CD14-positive monocyte (primary cell): ENCODE measurements around the gene ZSCAN29. TPM values are rescaled to one million over a fixed set of nuclear protein-coding genes. Genes with fewer than 3 reads are reported as not detected.

Experiments used
- DNase-seq, 3 donors: peaks; one replicate each; pipeline ENCODE4 v3.0.0-alpha.2; 2011 to 2022
- H2AFZ ChIP-seq: 2 replicates; pipeline ENCODE4 v1.6.0; 2012; ENCODE audit warnings: mild to moderate bottlenecking, low read depth, low read length, inconsistent platforms; ENCODE audit not compliant: insufficient read depth, poor library complexity, severe bottlenecking
- H3K27ac ChIP-seq, 2 donors: 1 replicate in 1 of 2; 2 replicates in 1 of 2; pipeline ENCODE4 v1.5.1; 2012 to 2013; ENCODE audit warnings: low read length in 2 of 2, control low read depth in 1 of 2, inconsistent platforms in 1 of 2, low read depth in 1 of 2, mild to moderate bottlenecking in 1 of 2
- H3K27me3 ChIP-seq, 2 donors: one replicate each; pipeline versions ENCODE4 v1.6.0 to v1.6.1; 2011 to 2013; ENCODE audit warnings: low read length in 2 of 2; ENCODE audit not compliant: control insufficient read depth in 2 of 2, insufficient read depth in 2 of 2
- H3K36me3 ChIP-seq, 2 donors: replicated peaks in 1 of 2; 1 replicate in 1 of 2; 2 replicates in 1 of 2; pipeline versions ENCODE4 v1.5.1 to v1.6.1; 2012 to 2013; ENCODE audit warnings: low read length in 2 of 2, control low read depth in 1 of 2, inconsistent platforms in 1 of 2, mild to moderate bottlenecking in 1 of 2; ENCODE audit not compliant: insufficient read depth in 2 of 2, control insufficient read depth in 1 of 2
- H3K4me1 ChIP-seq, 2 donors: 1 replicate in 1 of 2; 2 replicates in 1 of 2; pipeline versions ENCODE4 v1.5.1 to v1.6.1; 2012 to 2013; ENCODE audit warnings: low read length in 2 of 2, control low read depth in 1 of 2, inconsistent platforms in 1 of 2, mild to moderate bottlenecking in 1 of 2, moderate library complexity in 1 of 2; ENCODE audit not compliant: insufficient read depth in 2 of 2, control insufficient read depth in 1 of 2
- H3K4me2 ChIP-seq: replicated peaks from 2 replicates; pipeline ENCODE3; 2012; ENCODE audit warnings: low read length, moderate library complexity, mild to moderate bottlenecking; ENCODE audit not compliant: poor library complexity, severe bottlenecking; ENCODE audit errors: extremely low read depth
- H3K4me3 ChIP-seq, 3 experiments: fragments of 200-600 bp in 1 of 3; sonication (generic) in 1 of 3; replicated peaks in 1 of 3; 1 replicate in 2 of 3; 2 replicates in 1 of 3; pipeline ENCODE4 v1.5.1; 2011 to 2013; ENCODE audit warnings: low read length in 3 of 3, mild to moderate bottlenecking in 3 of 3, control low read depth in 2 of 3, low read depth in 2 of 3, inconsistent platforms in 1 of 3, moderate library complexity in 1 of 3
- H3K79me2 ChIP-seq: 2 replicates; pipeline ENCODE4 v1.6.0; 2012; ENCODE audit warnings: mild to moderate bottlenecking, control low read depth, inconsistent platforms, low read length, moderate library complexity; ENCODE audit not compliant: insufficient read depth
- H3K9ac ChIP-seq: 2 replicates; pipeline ENCODE4 v1.6.0; 2017; ENCODE audit warnings: low read length, mild to moderate bottlenecking; ENCODE audit not compliant: insufficient read depth, poor library complexity, severe bottlenecking
- H3K9me3 ChIP-seq, 2 donors: replicated peaks in 1 of 2; 1 replicate in 1 of 2; 2 replicates in 1 of 2; pipeline versions ENCODE4 v1.5.1 to v1.6.1; 2012 to 2013; ENCODE audit warnings: low read length in 2 of 2, control low read depth in 1 of 2; ENCODE audit not compliant: control insufficient read depth in 1 of 2, insufficient read depth in 1 of 2
- H4K20me1 ChIP-seq: 2 replicates; pipeline ENCODE4 v1.6.0; 2012; ENCODE audit warnings: mild to moderate bottlenecking, low read length, control low read depth, moderate library complexity; ENCODE audit not compliant: insufficient read depth
- H3K27ac Mint-ChIP-seq, 7 donors: one replicate each; pipeline ENCODE4 v1.8.0; 2020; ENCODE audit warnings: mild to moderate bottlenecking in 7 of 7, mixed read lengths in 7 of 7, moderate library complexity in 6 of 7, inconsistent platforms in 2 of 7
- H3K27me3 Mint-ChIP-seq, 3 donors: one replicate each; pipeline ENCODE4 v1.8.0; 2021 to 2022; ENCODE audit warnings: low read depth in 3 of 3, mild to moderate bottlenecking in 3 of 3, mixed read lengths in 3 of 3, moderate library complexity in 3 of 3, inconsistent platforms in 1 of 3
- H3K36me3 Mint-ChIP-seq, 2 donors: one replicate each; pipeline ENCODE4 v1.8.0; 2020; ENCODE audit warnings: mixed read lengths in 2 of 2, inconsistent platforms in 1 of 2, mild to moderate bottlenecking in 1 of 2
- H3K4me1 Mint-ChIP-seq: one replicate; pipeline ENCODE4 v1.8.0; 2020; ENCODE audit warnings: mild to moderate bottlenecking, mixed read lengths
- H3K4me3 Mint-ChIP-seq, 2 donors: one replicate each; pipeline ENCODE4 v1.8.0; 2020; ENCODE audit warnings: mild to moderate bottlenecking in 2 of 2, mixed read lengths in 2 of 2, moderate library complexity in 1 of 2
- H3K9me3 Mint-ChIP-seq, 7 donors: one replicate each; pipeline ENCODE4 v1.8.0; 2020 to 2022; ENCODE audit warnings: mixed read lengths in 7 of 7, mild to moderate bottlenecking in 6 of 7, moderate library complexity in 6 of 7, inconsistent platforms in 2 of 7
- CTCF ChIP-seq: fragments of 200-600 bp; IDR thresholded peaks from one replicate; pipeline ENCODE4 v1.8.0; 2022; ENCODE audit warnings: antibody characterized with exemption, mild to moderate bottlenecking
- WGBS: methylation state at CpG from one replicate; pipeline ENCODE4 v1.1.5; 2013; ENCODE audit warnings: missing lambda C conversion rate; ENCODE audit not compliant: insufficient coverage; 5-methylcytosine and 5-hydroxymethylcytosine counted together
- intact Hi-C, 2 donors: fragments of 100-400 bp; cut with micrococcal nuclease; formaldehyde crosslinking; loops; one replicate each; pipeline versions ENCODE4 v1.15.0 to v1.15.1; 2023
- polyA minus RNA-seq: library from RNA; depleted of rRNA, polyadenylated mRNA; stranded (reverse); fragments of >200 nt; gene quantifications from 2 replicates; pipeline ENCODE4 v1.2.3, GENCODE V29; 2012
- polyA plus RNA-seq, 3 donors: library from polyadenylated mRNA; depleted of rRNA in 1 of 3; unstranded in 2 of 3; stranded (reverse) in 1 of 3; fragments of 300-500 nt in 2 of 3; fragments of >200 nt in 1 of 3; fragmentation: Illumina TruSeq in 2 of 3; gene quantifications; 1 replicate in 2 of 3; 2 replicates in 1 of 3; pipeline ENCODE4 v1.2.3, GENCODE V29; 2012 to 2021
- total RNA-seq, 12 experiments: library from RNA in 1 of 12; stranded (reverse) in 1 of 12; fragments of 120-200 nt in 1 of 12; gene quantifications; one replicate each; pipeline ENCODE4 v1.2.4 and lab custom pipeline; 2013 to 2026; ENCODE audit warnings: mixed read lengths in 6 of 12, inconsistent platforms in 1 of 12

The ZSCAN29 gene
- 23.9 TPM for total RNA-seq (2013)
- polyA plus RNA-seq (1 to 10 TPM; 2.6 to 7.4 (median 4.3) TPM), polyA minus RNA-seq (11.6 and 17.9 TPM in 2 replicates), total RNA-seq (lab: John Stamatoyannopoulos, UW) (14.7 to 30.7 (median 25.9) reads per million in 11 experiments)

- Histone ChIP-seq H3K79me2 (peaks cover 32% of the 10 kb centered on the region), H3K27ac (peak within 1 kb of the TSS; percentile 24 to 82), H3K9me3 (no peaks in the 10 kb centered on the region), H3K9ac (peak within 1 kb of the TSS; percentile 85), H3K27me3 (no peaks in the 10 kb centered on the region), H3K4me2 (peak within 1 kb of the TSS; percentile 94), H3K36me3 (peaks cover 8 to 18% of the 10 kb centered on the region in 2 donors), H4K20me1 (no peaks in the 10 kb centered on the region), H3K4me1 (peaks cover 20 to 32% of the 10 kb centered on the region in 2 donors), H2AFZ (peak within 1 kb of the TSS; percentile 90), H3K4me3 (peak within 1 kb of the TSS; percentile 53 to 87 (median 71))
- peaks cover 46% of the 10 kb centered on the region for H3K4me1 Mint-ChIP-seq
- WGBS: under 1% methylated on average over 47 of the region's 66 CpGs
- H3K27ac Mint-ChIP-seq: peak within 1 kb of the TSS; percentile 50 to 90 (median 82)
- H3K4me3 Mint-ChIP-seq: peak within 1 kb of the TSS; percentile 94 to 97
- intact Hi-C loops: no loop called here
- H3K27me3 Mint-ChIP-seq: peaks cover 0 to 4% (median 0%) of the 10 kb centered on the region in 3 donors
- DNase-seq: peak; percentile 67 to 76 (median 74)
- TF ChIP-seq CTCF: no peak
- peaks cover 26 to 29% of the 10 kb centered on the region in 2 donors for H3K36me3 Mint-ChIP-seq
- H3K9me3 Mint-ChIP-seq: peaks cover 2 to 6% (median 3%) of the 10 kb centered on the region in 7 donors
These were observed at the start of gene ZSCAN29, which contains the start of gene TUBGCP4 for GRCh38 chr15:43370975-43371974. ZSCAN29 (minus strand) TSS chr15:43371043; CDS start chr15:43369913, 1,130 bp downstream. TUBGCP4 (plus strand) TSS chr15:43371101; CDS start chr15:43371355, 254 bp downstream.

GRCh38 chr15:43420435-43420834, 49.6 kb upstream of the ZSCAN29 start:
- TF ChIP-seq CTCF: no peak
- no peak overlapping the region for H3K9ac ChIP-seq
- no peaks in the 10 kb centered on the region for H3K27me3 ChIP-seq
- no peaks in the 10 kb centered on the region for H3K79me2 ChIP-seq
- no peak overlapping the region for H3K4me3 ChIP-seq
- 94% methylated on average over 4 of the region's 10 CpGs for WGBS
- H3K27me3 Mint-ChIP-seq: peaks cover 0 to 3% (median 0%) of the 10 kb centered on the region in 3 donors
- DNase-seq: no peak
- H3K4me3 Mint-ChIP-seq: no peak overlapping the region
- H3K27ac Mint-ChIP-seq: no peak overlapping the region
- intact Hi-C loops: no loop called here
- H3K36me3 ChIP-seq: peaks cover 15 to 38% of the 10 kb centered on the region in 2 donors
- no peaks in the 10 kb centered on the region for H3K9me3 Mint-ChIP-seq
- H3K4me1 ChIP-seq: no peaks in the 10 kb centered on the region
- no peak overlapping the region for H2AFZ ChIP-seq
- no peak overlapping the region for H3K4me2 ChIP-seq
- no peaks in the 10 kb centered on the region for H4K20me1 ChIP-seq
- no peaks in the 10 kb centered on the region for H3K4me1 Mint-ChIP-seq
- H3K9me3 ChIP-seq: no peaks in the 10 kb centered on the region
- no peak overlapping the region for H3K27ac ChIP-seq
- peaks cover 36 to 39% of the 10 kb centered on the region in 2 donors for H3K36me3 Mint-ChIP-seq
